Inflammatory macrophage (primary cell): ENCODE measurements around the gene ASPG.
A peak's percentile ranks its signal among the peaks of the same experiment; 100 is the strongest.

Source experiments
- DNase-seq, 2 donors: peaks; one replicate each; pipeline ENCODE4 v3.0.0-alpha.2; 2020 to 2022

The ASPG gene

GRCh38 chr14:104076743-104077142 is 8.8 kb upstream of the ASPG start:
- no peak for DNase-seq

- DNase-seq, result peak; percentile 85 to 87
Measured at GRCh38 chr14:104078031-104078455, 7.5 kb upstream of the ASPG start.

GRCh38 chr14:104080376-104081260 is 4.9 kb upstream of the ASPG start:
- no peak for DNase-seq

GRCh38 chr14:104081261-104081835 is 4.2 kb upstream of the ASPG start:
- DNase-seq, result no peak

DNA sequence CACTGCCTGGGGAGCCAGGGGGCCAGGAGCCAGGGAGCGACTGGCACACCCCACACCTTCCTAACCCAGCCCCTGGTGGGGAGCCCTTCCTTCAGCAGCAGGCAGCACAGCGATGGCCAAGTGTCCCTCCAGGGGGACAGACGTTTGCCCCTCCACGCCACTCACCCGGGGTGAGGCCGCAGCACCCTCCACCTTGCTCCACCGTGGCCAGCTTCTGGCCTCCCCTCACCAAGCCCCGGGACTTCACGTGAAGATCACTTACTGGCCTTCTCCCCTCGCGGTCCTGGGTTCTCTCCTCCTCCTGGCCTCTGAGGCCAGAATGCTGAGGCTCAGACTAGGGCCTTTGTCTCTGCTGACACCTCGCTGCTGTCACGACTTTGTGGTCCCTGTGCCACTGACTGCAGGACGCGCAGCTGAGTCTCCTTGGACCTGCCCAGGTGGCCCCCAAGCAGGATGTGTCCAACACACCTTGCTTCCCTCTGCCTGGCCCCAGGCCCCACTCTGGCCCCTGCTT is 3.5 kb upstream of the ASPG start:
- no peak for DNase-seq

GRCh38 chr14:104082807-104083206 is 2.7 kb upstream of the ASPG start:
- DNase-seq, result no peak

- DNase-seq, result no peak
Measured at GRCh38 chr14:104084251-104085002, 1.1 kb upstream of the ASPG start.

DNA sequence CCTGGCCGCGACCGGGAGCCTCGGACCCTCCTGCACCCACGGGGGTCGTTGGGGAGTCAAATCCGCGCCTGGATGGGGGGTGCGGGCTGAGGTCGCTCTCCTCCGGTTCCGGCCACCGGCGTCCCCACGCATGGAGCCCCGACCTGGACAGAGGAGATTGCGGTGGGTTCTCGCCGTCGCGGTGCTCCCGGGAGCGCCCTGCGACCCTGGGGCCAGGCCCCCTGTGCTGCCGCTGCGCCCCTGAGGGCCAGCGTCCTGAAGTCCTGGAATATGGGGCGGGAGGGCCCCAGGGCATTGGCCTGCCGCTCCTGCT is 345 bp downstream of the ASPG start:
- DNase-seq, result no peak

DNA sequence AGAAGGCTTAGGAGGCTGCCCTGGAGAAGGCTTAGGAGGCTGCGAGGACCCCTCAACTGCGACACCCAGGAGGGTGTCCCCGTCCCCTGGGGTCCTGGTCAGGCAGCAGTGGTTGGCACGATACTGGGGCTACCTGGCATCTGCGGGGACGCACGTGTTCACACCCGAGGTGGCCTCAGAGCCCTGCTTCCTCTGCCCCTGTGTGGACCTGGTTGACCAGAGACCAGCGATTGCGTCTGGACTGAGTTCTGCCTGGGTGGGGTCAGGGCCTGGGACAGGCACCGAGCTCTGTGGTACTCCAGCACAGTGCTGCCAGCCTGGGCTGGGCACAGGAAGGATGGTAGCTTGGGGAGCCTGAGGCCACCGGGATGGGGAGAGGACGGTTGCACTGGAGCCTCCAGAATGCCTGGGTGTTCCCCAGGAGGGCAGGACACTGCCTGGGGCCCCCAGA is 735 bp downstream of the ASPG start:
- DNase-seq, result no peak

- DNase-seq, result no peak
Measured at GRCh38 chr14:104086661-104087461, 1.4 kb downstream of the ASPG start.

DNA sequence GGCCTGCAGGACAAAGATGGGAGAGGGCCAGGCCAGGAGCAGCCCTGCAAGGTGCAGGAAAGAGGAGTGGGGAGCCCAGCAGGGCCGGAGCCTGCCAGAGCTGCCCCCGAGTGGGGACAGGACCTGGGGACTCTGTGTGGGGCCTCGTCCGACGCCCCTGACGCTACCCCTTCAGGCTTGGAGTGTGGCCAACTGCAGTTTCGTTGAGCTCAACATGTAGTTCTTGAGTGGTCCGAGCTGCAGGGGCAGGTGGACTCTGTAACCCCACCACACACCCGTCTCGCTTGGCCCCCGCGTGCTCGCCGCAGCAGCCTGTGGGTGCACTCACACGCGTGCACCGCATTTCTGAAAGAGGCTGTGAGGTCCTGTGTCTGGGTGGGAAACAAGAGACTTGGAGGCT is 2.0 kb downstream of the ASPG start:
- DNase-seq, result no peak

- no peak for DNase-seq
Measured at GRCh38 chr14:104087981-104088850, 2.7 kb downstream of the ASPG start.

DNA sequence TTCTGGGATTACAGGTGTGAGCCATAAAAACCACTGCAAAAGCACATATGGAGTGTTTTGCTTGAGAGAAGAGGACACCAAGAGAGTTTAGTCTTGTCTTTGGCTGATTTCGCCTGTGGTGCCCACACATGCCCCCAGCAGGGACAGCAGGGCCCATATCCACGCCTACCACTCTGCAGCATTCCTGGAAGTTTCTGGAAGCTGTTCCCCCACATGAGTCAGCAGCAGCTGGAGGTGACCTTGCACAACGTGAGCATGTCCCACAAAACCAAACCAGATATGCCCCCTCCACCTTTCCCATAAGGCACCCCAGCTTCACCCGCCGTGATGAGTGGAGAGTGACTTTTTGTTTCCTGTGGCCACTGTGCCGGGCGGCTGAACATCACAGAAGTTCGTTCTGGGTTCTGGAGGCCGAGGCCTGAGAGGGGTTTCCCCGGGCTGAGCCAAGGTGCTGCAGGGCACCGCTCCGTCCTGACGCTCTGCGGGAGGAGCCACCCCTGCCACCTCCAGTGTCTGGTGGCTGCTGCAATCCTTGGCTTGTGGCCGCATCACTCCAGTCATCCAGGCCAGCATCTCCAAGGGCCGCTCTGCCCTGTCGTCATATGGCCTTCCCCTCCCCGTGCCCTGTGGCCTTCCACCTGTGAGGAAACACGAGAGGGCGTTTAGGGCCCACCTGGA is 4.7 kb downstream of the ASPG start:
- no peak for DNase-seq

GRCh38 chr14:104091061-104091926 is 5.8 kb downstream of the ASPG start:
- no peak for DNase-seq

DNA sequence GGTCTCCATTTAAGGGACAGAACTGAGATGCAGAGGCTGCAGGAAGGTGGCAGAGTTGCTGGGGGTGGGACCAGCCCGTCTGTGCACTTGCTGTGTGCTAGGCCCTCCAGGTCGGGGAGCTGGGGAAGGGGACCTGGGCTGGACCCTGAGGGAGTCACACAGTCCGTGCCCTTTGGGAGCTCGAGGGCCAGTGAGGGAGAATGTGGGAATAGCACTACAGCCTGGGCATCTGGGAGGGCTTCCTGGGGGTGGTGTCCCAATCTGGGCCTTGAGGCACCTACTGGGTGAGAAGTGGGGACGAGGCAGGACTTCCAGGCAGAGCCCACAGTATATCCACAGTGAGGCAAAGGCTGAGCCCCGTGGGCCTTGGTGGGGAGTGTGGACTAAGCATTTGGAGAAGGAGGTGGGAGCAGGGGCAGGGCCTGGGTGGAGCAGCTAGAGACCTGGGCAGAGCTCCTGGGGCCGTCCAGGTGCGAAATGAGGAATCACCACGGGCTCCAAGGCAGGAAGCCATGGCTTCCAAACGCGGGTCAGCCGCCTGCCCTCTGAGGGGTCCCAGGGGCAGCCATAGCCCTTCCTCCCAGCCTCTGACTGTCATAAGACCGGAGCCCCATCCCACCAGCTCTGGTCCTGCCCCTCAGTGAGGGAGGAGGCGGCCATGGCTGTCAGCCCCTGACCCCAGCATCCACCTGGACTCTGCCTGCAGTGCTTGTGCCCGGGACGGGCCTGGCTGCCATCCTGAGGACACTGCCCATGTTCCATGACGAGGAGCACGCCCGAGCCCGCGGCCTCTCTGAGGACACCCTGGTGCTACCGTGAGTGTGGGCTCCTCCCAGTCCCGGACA is 6.6 kb downstream of the ASPG start:
- DNase-seq, result no peak

DNA sequence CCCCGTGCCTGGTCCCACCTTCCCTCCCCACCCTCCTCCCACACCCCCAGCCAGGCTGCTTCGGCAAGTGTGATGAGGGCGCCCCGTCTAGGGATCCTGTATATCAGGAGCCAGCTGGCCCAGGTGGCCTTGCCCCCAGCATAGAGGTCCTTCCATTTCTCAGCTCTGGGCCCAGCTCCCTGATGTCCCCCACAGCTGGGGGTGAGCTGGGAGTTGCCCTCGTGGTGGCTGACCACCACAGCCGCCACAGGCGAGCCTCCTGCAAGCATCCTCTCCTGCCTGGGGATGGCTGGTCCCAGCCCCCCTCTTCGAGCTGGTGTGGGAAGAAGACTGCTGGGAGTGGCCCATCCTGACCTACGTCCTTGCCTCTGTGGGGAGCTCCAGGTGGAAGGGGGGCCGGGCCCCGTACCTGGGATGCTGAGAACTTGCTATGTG is 7.4 kb downstream of the ASPG start:
- DNase-seq, result no peak

DNA sequence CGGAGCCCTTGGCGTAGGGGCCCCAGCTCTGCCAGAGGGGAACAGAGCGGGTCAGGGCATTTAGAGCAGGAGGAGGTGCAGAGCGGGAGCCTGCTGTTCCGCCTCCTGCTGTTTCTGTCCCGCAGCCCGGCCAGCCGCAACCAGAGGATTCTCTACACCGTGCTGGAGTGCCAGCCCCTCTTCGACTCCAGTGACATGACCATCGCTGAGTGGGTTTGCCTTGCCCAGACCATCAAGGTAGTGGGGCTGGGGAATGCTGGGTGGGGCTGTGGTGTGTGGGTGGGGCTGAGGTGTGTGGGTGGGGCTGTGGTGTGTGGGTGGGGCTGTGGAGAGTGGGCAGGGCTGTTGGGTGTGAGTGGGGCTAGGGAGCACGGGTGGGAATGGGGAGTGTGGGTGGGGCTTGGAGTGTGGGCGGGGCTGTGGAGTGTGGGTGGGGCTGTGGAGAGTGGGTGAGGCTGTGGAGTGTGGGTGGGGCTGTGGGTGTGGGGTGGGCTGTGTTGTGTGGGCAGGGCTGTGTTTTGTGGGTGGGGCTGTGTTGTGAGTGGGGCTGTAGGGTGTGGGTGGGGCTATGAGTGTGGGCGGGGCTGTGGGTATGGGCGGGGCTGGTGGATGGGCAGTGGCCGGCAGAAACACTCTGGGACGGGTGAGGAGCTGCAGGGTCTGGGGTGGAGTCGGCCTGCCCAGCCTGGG is 8.0 kb downstream of the ASPG start:
- no peak for DNase-seq

DNA sequence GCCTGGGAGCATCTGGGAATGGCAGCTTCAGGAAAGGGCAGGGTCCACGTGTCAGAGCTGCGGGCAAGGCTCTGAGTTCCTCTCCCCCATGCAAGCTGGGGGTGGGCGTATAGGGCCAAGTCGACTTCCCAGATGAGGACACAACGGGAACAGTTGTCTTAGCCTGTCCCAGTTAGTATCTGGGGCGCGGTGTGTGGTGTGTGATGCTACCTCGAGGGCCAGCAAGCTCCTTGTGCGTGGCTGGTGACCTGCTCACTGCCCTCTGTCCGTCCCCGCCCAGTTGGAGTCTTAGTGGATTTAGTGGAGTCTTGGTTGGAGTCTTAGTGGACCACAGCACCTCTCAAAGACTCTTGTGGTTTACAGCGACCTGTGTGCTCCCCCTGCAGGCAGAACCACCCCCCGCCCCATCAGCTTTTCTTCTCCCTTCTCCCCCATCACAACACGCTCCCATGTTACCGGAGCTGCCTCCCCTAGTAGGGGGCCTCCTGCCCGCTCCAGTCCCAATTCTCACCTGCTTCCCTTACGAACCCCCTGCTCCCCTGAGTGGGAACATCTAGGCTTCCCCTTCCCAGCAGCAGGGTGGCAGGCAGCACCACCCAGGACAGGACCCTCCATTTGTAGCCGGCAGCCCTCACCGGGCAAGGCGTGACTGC is 8.7 kb downstream of the ASPG start:
- DNase-seq, result no peak
